ENCODE results near the gene GDA.

DNA sequence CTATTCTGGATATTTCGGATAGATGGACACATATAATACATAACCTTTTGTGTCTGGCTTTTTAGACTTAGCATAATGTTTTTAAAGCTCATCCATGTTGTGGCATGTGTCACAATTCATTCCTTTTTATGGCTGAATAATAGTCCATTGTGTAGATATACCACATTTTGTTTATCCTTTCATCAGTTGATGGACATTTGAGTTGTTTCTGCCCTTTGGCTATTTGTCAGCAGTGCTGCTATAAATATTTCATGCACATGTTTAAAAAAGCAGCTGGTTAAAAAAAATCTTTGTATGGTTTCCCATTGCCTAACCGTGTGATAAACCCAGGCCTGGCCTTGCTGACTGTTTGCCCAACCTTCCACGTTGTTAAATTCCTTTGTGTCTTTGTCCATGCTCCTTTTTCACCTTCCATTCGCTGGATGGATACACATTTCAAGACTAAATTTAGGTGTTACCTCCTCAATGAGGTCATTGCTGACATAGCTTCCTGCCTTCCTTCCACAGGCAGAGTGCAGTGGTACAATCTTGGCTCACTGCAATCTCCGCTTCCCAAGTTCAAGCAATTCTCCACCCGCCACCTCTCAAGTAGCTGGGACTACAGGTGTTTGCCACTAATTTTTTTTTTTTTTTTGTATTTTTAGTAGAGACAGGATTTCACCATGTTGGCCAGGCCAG lies 11.3 kb downstream of the GDA start:
- TF ChIP-seq CTCF (conservative IDR thresholded peaks at IDR 0.05; ENCODE audit: low read depth, low read length) (no peak), SMC3 (IDR thresholded peaks at IDR 0.05; ENCODE audit: low read depth, low read length) (no peak), POLR2A (IDR thresholded peaks at IDR 0.05; ENCODE audit: low read depth, low read length) (no peak), CEBPB (IDR thresholded peaks at IDR 0.05; ENCODE audit: low read depth, low read length) (no peak), CHD1 (IDR thresholded peaks at IDR 0.05; ENCODE audit: low read depth, low read length) (no peak), BHLHE40 (IDR thresholded peaks at IDR 0.05; ENCODE audit: low read depth, low read length) (no peak), FOS (IDR thresholded peaks at IDR 0.05; ENCODE audit: low read depth, low read length) (no peak), RCOR1 (IDR thresholded peaks at IDR 0.05; ENCODE audit: insufficient replicate concordance, low read length) (no peak), MAFK (IDR thresholded peaks at IDR 0.05; ENCODE audit: low read depth, low read length) (no peak), MAZ (IDR thresholded peaks at IDR 0.05; ENCODE audit: borderline replicate concordance, low read depth, low read length) (no peak), RFX5 (IDR thresholded peaks at IDR 0.05; ENCODE audit: low read depth, low read length) (no peak), MXI1 (IDR thresholded peaks at IDR 0.05; ENCODE audit: borderline replicate concordance, low read depth, low read length) (no peak), RAD21 (IDR thresholded peaks at IDR 0.05; ENCODE audit: low read length) (no peak)
